ENCODE measurements around the gene GNPDA1.

DNA sequence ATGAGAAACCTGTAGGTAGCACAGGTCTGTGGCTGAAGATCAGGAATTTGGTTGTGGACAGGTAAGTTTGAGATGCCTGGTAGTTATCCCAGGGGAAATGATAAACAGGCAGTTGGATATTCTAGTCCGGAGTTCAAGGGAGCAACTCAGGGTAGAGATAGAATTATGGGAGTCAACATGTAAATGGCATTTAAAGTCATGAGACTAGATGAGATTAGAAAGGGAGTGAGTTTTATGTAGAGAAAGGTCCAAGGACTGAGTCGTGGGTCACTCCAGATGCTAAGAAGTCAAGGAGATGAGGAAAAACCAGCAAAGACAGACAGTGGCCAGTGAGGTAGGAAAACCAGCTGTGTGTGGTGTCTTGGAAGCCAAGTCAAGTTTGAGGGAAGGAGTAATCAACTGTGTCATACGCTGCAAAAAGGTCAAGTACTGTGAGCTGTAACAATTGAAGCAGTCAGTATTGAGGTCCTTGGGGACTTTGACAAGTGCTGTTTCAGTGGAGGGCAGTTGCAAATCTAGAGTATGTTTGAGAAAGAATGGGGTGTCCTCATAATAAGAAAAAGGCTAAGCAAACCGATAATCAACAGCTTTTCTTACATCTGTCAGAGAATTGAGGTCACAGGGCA, 18.2 kb downstream of the GNPDA1 start:
- TF ChIP-seq CTCF (IDR thresholded peaks at IDR 0.05; ENCODE audit: borderline replicate concordance, extremely low read depth, low read length, poor library complexity, severe bottlenecking): no peak
- no peak for TF ChIP-seq EZH2 (IDR thresholded peaks at IDR 0.05; ENCODE audit: borderline replicate concordance, low read depth, low read length, severe bottlenecking)

Data from DND-41 (cell line).